CD4-positive, alpha-beta memory T cell (primary cell): ENCODE measurements around the gene SPEM1. TPM values are rescaled to one million over a fixed set of nuclear protein-coding genes. Genes with fewer than 3 reads are reported as not detected.

Experiments
- CTCF ChIA-PET: fragments of 350-600 bp; sonication (Branson Sonifier 250); formaldehyde crosslinking; loops from one replicate; lab custom pipeline; 2021; ENCODE audit warnings: inconsistent platforms; ENCODE audit not compliant: partially characterized antibody; lab: Charles Lee
- POLR2A ChIA-PET: fragments of 350-600 bp; sonication (Branson Sonifier 250); formaldehyde crosslinking; loops from one replicate; lab custom pipeline; 2021; ENCODE audit not compliant: partially characterized antibody; lab: Charles Lee
- DNase-seq, 5 donors: peaks; one replicate each; pipeline versions ENCODE4 v3.0.0 to v3.0.0-alpha.2; 2020 to 2022; ENCODE audit warnings: mixed read lengths in 1 of 5
- H3K27ac ChIP-seq: one replicate; pipeline ENCODE4 v1.7.0; 2013; ENCODE audit warnings: low read depth, low read length
- H3K27me3 ChIP-seq: 2 replicates; pipeline ENCODE4 v1.7.0; 2013; ENCODE audit warnings: mild to moderate bottlenecking, low read length, moderate library complexity; ENCODE audit not compliant: insufficient read depth
- H3K36me3 ChIP-seq: 2 replicates; pipeline ENCODE4 v1.7.0; 2013; ENCODE audit warnings: mild to moderate bottlenecking, low read length, moderate library complexity; ENCODE audit not compliant: insufficient read depth
- H3K4me1 ChIP-seq: 2 replicates; pipeline ENCODE4 v1.7.0; 2013; ENCODE audit warnings: mild to moderate bottlenecking, low read length, moderate library complexity; ENCODE audit not compliant: insufficient read depth
- H3K4me3 ChIP-seq, 2 donors: one replicate each; pipeline ENCODE4 v1.7.0; 2013; ENCODE audit warnings: low read length in 2 of 2, mild to moderate bottlenecking in 1 of 2
- H3K9me3 ChIP-seq, 2 donors: one replicate each; pipeline ENCODE4 v1.7.0; 2013; ENCODE audit warnings: low read length in 2 of 2, control low read depth in 1 of 2; ENCODE audit not compliant: control insufficient read depth in 1 of 2
- H3K27ac Mint-ChIP-seq, 7 donors: one replicate each; pipeline ENCODE4 v1.8.0; 2020 to 2021; ENCODE audit warnings: mixed read lengths in 7 of 7, mild to moderate bottlenecking in 6 of 7, inconsistent platforms in 3 of 7, moderate library complexity in 3 of 7
- H3K27me3 Mint-ChIP-seq, 2 donors: one replicate each; pipeline ENCODE4 v1.8.0; 2020 to 2021; ENCODE audit warnings: mixed read lengths in 2 of 2
- H3K36me3 Mint-ChIP-seq, 2 donors: one replicate each; pipeline ENCODE4 v1.8.0; 2020 to 2021; ENCODE audit warnings: mixed read lengths in 2 of 2, inconsistent platforms in 1 of 2, mild to moderate bottlenecking in 1 of 2
- H3K4me1 Mint-ChIP-seq, 4 donors: one replicate each; pipeline ENCODE4 v1.8.0; 2020 to 2021; ENCODE audit warnings: mixed read lengths in 4 of 4, mild to moderate bottlenecking in 1 of 4
- H3K4me3 Mint-ChIP-seq, 8 donors: one replicate each; pipeline ENCODE4 v1.8.0; 2020 to 2021; ENCODE audit warnings: mixed read lengths in 8 of 8, mild to moderate bottlenecking in 7 of 8, moderate library complexity in 6 of 8, inconsistent platforms in 3 of 8
- H3K9me3 Mint-ChIP-seq, 8 donors: one replicate each; pipeline ENCODE4 v1.8.0; 2020 to 2021; ENCODE audit warnings: mixed read lengths in 8 of 8, mild to moderate bottlenecking in 5 of 8, inconsistent platforms in 3 of 8, moderate library complexity in 1 of 8
- intact Hi-C: fragments of 100-400 bp; cut with micrococcal nuclease; formaldehyde crosslinking; loops from one replicate; pipeline ENCODE4 v1.15.1; 2023
- polyA plus RNA-seq, 2 donors: library from polyadenylated mRNA; unstranded; fragments of 300-500 nt; fragmentation: Illumina TruSeq; gene quantifications; one replicate each; pipeline ENCODE4 v1.2.3, GENCODE V29; 2021
- total RNA-seq, 2 experiments: library from RNA; stranded (reverse); gene quantifications; one replicate each; pipeline ENCODE4 v1.2.3, GENCODE V29; 2021

Gene SPEM1
- total and polyA plus RNA-seq, 4 experiments from 2014 or later, result not detected

GRCh38 chr17:7439462-7440112, 19.5 kb downstream of the SPEM1 start, which contains the start of gene FGF11:
Gene FGF11 (plus strand): TSS chr17:7439512. CDS start chr17:7439621, 109 bp downstream.
- peak within 1 kb of the TSS; percentile 57 to 91 (median 74) for H3K4me3 Mint-ChIP-seq
- peaks cover 47% of the 10 kb centered on the region for H3K4me1 ChIP-seq
- ChIA-PET POLR2A (interaction anchor here (0.8 to 9.3 kb wide), 7 partner anchors 16 to 150 kb away, joined by 3 to 176 read pairs (median 4); partner anchors contain the start of genes ACAP1, MPDU1, POLR2A and SLC35G6), CTCF (interaction anchor here (0.7 to 5.4 kb wide), 4 partner anchors 14 to 121 kb away, joined by 3 to 88 read pairs (median 8); partner anchors contain the start of genes KCTD11 and TMEM95)
- H3K27me3 Mint-ChIP-seq, result peaks cover 27 to 39% of the 10 kb centered on the region in 2 donors
- H3K9me3 Mint-ChIP-seq, result no peaks in the 10 kb centered on the region
- DNase-seq, result peak in 1 of 5 donors; percentile 33
- H3K27ac ChIP-seq, result no peak within 1 kb of the TSS
- H3K27ac Mint-ChIP-seq, result peak within 1 kb of the TSS in 6 of 7 donors; percentile 36 to 98 (median 69)
- H3K27me3 ChIP-seq, result peaks cover 35% of the 10 kb centered on the region
- H3K9me3 ChIP-seq, result no peaks in the 10 kb centered on the region
- intact Hi-C loops, result no loop called here
- peak within 1 kb of the TSS in 1 of 2 donors; percentile 41 for H3K4me3 ChIP-seq
- H3K36me3 ChIP-seq, result no peaks in the 10 kb centered on the region
- peaks cover 25 to 56% (median 38%) of the 10 kb centered on the region in 4 donors for H3K4me1 Mint-ChIP-seq
- peaks cover 5 to 9% of the 10 kb centered on the region in 2 donors for H3K36me3 Mint-ChIP-seq

GRCh38 chr17:7440113-7440833, 20.1 kb downstream of the SPEM1 start:
- DNase-seq, result peak in 4 of 5 donors; percentile 19 to 54 (median 24)
- ChIA-PET CTCF (interaction anchor here (0.7 to 5.4 kb wide), 6 partner anchors 14 to 121 kb away, joined by 3 to 88 read pairs (median 6); partner anchors contain the start of genes KCTD11, SENP3 and TMEM95), POLR2A (interaction anchor here (0.8 to 9.3 kb wide), 8 partner anchors 16 to 149 kb away, joined by 3 to 176 read pairs (median 6); partner anchors contain the start of genes ACAP1, MPDU1, POLR2A and SENP3)
- H3K27me3 ChIP-seq, result peaks cover 38% of the 10 kb centered on the region
- H3K9me3 Mint-ChIP-seq, result no peaks in the 10 kb centered on the region
- H3K27me3 Mint-ChIP-seq, result peaks cover 27 to 43% of the 10 kb centered on the region in 2 donors
- H3K36me3 Mint-ChIP-seq, result peaks cover 5 to 7% of the 10 kb centered on the region in 2 donors
- peaks cover 23 to 56% (median 36%) of the 10 kb centered on the region in 4 donors for H3K4me1 Mint-ChIP-seq
- intact Hi-C loops, result no loop called here
- peak overlapping the region; percentile 48 to 91 (median 72) for H3K4me3 Mint-ChIP-seq
- H3K27ac ChIP-seq, result no peak overlapping the region
- no peaks in the 10 kb centered on the region for H3K36me3 ChIP-seq
- peaks cover 51% of the 10 kb centered on the region for H3K4me1 ChIP-seq
- H3K27ac Mint-ChIP-seq, result peak overlapping the region in 4 of 7 donors; percentile 13 to 81 (median 58)
- peak overlapping the region in 1 of 2 donors; percentile 41 for H3K4me3 ChIP-seq
- H3K9me3 ChIP-seq, result no peaks in the 10 kb centered on the region

GRCh38 chr17:7440834-7441195, 20.7 kb downstream of the SPEM1 start:
- H3K4me1 Mint-ChIP-seq, result peaks cover 25 to 56% (median 40%) of the 10 kb centered on the region in 4 donors
- ChIA-PET POLR2A (interaction anchor here (0.8 to 9.3 kb wide), 6 partner anchors 15 to 120 kb away, joined by 3 to 176 read pairs (median 48); partner anchors contain the start of genes ACAP1, POLR2A, SENP3 and SLC35G6), CTCF (interaction anchor here (0.8 to 2.9 kb wide), 6 partner anchors 13 to 120 kb away, joined by 3 to 11 read pairs (median 4); partner anchors contain the start of genes NEURL4 and SENP3)
- no peak overlapping the region for H3K27ac Mint-ChIP-seq
- H3K36me3 Mint-ChIP-seq, result peaks cover 4 to 5% of the 10 kb centered on the region in 2 donors
- no peak overlapping the region for H3K27ac ChIP-seq
- H3K36me3 ChIP-seq, result no peaks in the 10 kb centered on the region
- H3K9me3 Mint-ChIP-seq, result no peaks in the 10 kb centered on the region
- peak overlapping the region in 1 of 8 donors; percentile 75 for H3K4me3 Mint-ChIP-seq
- no peaks in the 10 kb centered on the region for H3K9me3 ChIP-seq
- peaks cover 44% of the 10 kb centered on the region for H3K27me3 ChIP-seq
- DNase-seq, result peak in 1 of 5 donors; percentile 43
- intact Hi-C loops, result no loop called here
- no peak overlapping the region for H3K4me3 ChIP-seq
- peaks cover 33 to 49% of the 10 kb centered on the region in 2 donors for H3K27me3 Mint-ChIP-seq
- H3K4me1 ChIP-seq, result peaks cover 55% of the 10 kb centered on the region

- POLR2A ChIA-PET, result interaction anchor here (0.7 to 9.3 kb wide), 6 partner anchors 15 to 120 kb away, joined by 3 to 176 read pairs (median 48); partner anchors contain the start of genes ACAP1, POLR2A, SENP3 and SLC35G6
- Mint-ChIP-seq H3K27me3 (peaks cover 35 to 51% of the 10 kb centered on the region in 2 donors), H3K9me3 (no peaks in the 10 kb centered on the region), H3K4me1 (peaks cover 26 to 56% (median 40%) of the 10 kb centered on the region in 4 donors), H3K4me3 (peak overlapping the region in 1 of 8 donors; percentile 52), H3K27ac (peak overlapping the region in 1 of 7 donors; percentile 30), H3K36me3 (peaks cover 2 to 5% of the 10 kb centered on the region in 2 donors)
- H3K27ac ChIP-seq, result no peak overlapping the region
- CTCF ChIA-PET, result interaction anchor here (0.8 to 2.9 kb wide), 6 partner anchors 13 to 120 kb away, joined by 3 to 11 read pairs (median 4); partner anchors contain the start of genes NEURL4 and SENP3
- H3K27me3 ChIP-seq, result peaks cover 48% of the 10 kb centered on the region
- H3K4me1 ChIP-seq, result peaks cover 55% of the 10 kb centered on the region
- intact Hi-C loops, result no loop called here
- no peak overlapping the region for H3K4me3 ChIP-seq
- peak in 1 of 5 donors; percentile 7 for DNase-seq
- H3K36me3 ChIP-seq, result no peaks in the 10 kb centered on the region
- no peaks in the 10 kb centered on the region for H3K9me3 ChIP-seq
These were observed 21.1 kb downstream of the SPEM1 start for GRCh38 chr17:7441266-7441665.

GRCh38 chr17:7442142-7442541, 22.0 kb downstream of the SPEM1 start:
- Histone ChIP-seq H3K4me3 (no peak overlapping the region), H3K4me1 (peaks cover 55% of the 10 kb centered on the region), H3K27me3 (peaks cover 56% of the 10 kb centered on the region), H3K36me3 (no peaks in the 10 kb centered on the region), H3K9me3 (no peaks in the 10 kb centered on the region), H3K27ac (no peak overlapping the region)
- intact Hi-C loops, result no loop called here
- Mint-ChIP-seq H3K36me3 (peaks cover 0 to 7% of the 10 kb centered on the region in 2 donors), H3K9me3 (no peaks in the 10 kb centered on the region), H3K27me3 (peaks cover 36 to 54% of the 10 kb centered on the region in 2 donors), H3K4me3 (peak overlapping the region in 2 of 8 donors; percentile 17 to 30), H3K27ac (peak overlapping the region in 1 of 7 donors; percentile 30), H3K4me1 (peaks cover 24 to 51% (median 40%) of the 10 kb centered on the region in 4 donors)
- no peak for DNase-seq
- POLR2A ChIA-PET, result interaction anchor here (0.7 to 9.3 kb wide), 5 partner anchors 14 to 106 kb away, joined by 3 to 138 read pairs (median 6); partner anchors contain the start of genes ACAP1, SLC35G6 and ZBTB4
- CTCF ChIA-PET, result interaction anchor here (1.4 to 2.9 kb wide), 3 partner anchors 12 to 119 kb away, joined by 4 to 11 read pairs (median 8); partner anchors contain the start of genes NEURL4 and SENP3
